Fibroblast of mammary gland (primary cell): ENCODE data around the gene SLC46A2.

Experiments used
- DNase-seq: peaks from one replicate; pipeline ENCODE4 v3.0.0-alpha.2; 2010; ENCODE audit warnings: low read depth
- H3K4me3 ChIP-seq: 2 replicates; pipeline ENCODE4 v1.5.1; 2011; ENCODE audit warnings: low read depth, mild to moderate bottlenecking, low read length, moderate library complexity; ENCODE audit not compliant: control insufficient read depth
- TF ChIP-seq, protein P1 (sequence below): conservative IDR thresholded peaks from 2 replicates; pipeline ENCODE4 v1.5.1; 2011; ENCODE audit warnings: low read depth, low read length, inconsistent platforms; ENCODE audit not compliant: control insufficient read depth, insufficient read depth

Gene SLC46A2

DNA sequence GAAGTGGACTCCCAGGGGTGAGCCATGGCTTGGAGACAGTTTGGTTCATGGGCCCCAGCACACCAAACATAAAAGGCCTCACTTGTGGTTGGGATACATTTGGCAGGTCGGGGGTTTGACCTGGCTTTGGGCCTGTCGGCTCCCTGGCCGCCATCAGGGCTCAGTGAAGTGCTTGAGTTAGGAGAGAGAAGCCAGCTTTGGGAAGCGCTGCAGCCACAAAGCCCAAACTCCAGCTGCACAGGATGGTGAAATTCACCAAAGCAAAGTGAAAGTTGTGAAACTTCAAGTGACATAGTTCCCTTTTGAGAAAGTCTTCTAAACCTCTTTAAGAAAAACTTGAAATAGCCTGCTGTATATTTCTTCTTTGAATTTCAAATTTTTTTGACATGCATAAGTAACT is 27.5 kb downstream of the SLC46A2 start:
- no peak overlapping the region for H3K4me3 ChIP-seq
- TF ChIP-seq, protein P1, sequence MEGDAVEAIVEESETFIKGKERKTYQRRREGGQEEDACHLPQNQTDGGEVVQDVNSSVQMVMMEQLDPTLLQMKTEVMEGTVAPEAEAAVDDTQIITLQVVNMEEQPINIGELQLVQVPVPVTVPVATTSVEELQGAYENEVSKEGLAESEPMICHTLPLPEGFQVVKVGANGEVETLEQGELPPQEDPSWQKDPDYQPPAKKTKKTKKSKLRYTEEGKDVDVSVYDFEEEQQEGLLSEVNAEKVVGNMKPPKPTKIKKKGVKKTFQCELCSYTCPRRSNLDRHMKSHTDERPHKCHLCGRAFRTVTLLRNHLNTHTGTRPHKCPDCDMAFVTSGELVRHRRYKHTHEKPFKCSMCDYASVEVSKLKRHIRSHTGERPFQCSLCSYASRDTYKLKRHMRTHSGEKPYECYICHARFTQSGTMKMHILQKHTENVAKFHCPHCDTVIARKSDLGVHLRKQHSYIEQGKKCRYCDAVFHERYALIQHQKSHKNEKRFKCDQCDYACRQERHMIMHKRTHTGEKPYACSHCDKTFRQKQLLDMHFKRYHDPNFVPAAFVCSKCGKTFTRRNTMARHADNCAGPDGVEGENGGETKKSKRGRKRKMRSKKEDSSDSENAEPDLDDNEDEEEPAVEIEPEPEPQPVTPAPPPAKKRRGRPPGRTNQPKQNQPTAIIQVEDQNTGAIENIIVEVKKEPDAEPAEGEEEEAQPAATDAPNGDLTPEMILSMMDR, result no peak
- DNase-seq, result peak; percentile 51

DNA sequence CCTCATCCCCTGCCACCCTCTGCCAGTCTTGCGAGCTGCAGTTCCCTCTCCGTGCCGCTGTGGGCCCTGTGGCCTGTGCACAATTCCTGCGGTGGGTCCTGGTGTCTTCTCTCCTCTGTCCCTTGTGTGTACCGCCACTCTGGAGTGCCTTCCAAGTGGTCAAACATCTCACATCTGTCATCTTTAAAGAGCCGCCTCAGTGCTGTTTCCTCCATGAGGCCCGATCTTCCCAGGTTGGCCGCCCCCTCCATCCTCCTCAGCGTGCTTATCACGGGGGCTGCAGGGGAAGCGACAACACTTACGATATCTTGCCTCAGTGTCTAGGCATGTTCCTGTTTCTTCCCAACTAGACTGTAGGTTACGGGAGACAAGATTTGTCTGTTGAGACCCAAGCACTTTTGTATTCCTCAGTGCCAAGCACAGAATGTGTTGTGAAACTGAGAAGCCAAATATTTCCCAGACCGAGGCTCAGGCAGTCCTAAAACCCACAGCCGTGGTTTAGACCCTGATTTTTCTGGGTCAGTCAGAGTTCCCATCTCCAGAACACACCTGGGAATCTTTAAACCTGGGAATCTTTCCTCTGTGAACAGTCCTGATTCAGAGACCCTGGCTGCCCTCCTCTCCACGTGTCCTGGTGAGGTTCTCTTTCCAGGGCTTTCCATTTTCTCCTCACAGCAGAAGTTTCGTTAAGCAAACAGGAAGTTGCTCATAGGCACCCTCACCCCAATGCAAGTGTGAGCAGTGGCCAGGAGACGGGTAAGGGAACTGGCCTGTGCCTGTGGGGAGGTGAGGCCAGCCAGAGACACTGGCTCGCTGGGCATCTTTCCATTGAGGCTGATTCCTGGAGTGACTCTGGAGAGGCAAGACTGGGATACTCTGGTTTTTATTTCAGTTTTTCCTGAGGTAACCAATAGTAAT is 28.8 kb downstream of the SLC46A2 start:
- H3K4me3 ChIP-seq, result no peak overlapping the region
- DNase-seq, result peak; percentile 49
- TF ChIP-seq, protein P1, result no peak

DNA sequence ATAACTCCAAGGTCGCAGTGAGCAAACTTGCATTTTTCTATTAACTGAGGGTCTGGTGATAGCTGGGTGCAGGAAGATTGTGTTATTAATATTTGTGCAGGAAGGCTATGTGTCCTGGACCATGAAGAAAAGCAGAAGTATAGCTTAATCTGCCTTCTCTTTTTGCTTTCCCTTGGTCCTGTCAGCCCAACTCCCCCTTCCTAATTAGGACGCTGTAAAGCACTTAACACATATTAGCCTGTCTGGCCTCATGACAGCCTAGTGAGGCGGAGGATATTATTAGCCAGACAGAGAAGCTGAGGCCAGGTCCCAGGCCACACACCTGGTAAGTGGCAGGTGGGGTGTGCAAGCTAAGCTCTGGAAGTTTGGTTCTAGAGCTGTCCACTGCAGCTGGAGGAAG is 29.5 kb downstream of the SLC46A2 start:
- TF ChIP-seq, protein P1, result no peak
- H3K4me3 ChIP-seq, result no peak overlapping the region
- DNase-seq, result no peak

DNA sequence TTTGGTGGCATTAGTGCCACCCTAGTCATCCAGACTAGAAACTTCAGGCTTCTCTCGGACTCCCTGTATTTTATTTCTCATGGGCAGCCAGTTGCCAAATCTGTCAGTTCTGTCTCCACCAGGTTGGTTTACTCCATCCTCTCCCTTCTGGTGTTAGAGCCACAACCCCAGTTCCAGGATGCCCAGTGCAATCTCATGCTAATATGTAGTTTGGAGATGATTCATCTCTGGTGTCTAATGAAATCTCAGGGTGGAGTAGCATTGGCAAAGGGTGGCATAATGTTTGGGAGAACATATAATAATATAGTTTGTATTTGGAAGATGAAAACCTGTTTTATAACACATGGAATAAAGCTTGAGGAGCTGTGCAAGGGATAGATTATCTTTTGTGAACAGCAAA is 30.2 kb downstream of the SLC46A2 start:
- H3K4me3 ChIP-seq, result no peak overlapping the region
- TF ChIP-seq, protein P1, result no peak
- DNase-seq, result no peak

DNA sequence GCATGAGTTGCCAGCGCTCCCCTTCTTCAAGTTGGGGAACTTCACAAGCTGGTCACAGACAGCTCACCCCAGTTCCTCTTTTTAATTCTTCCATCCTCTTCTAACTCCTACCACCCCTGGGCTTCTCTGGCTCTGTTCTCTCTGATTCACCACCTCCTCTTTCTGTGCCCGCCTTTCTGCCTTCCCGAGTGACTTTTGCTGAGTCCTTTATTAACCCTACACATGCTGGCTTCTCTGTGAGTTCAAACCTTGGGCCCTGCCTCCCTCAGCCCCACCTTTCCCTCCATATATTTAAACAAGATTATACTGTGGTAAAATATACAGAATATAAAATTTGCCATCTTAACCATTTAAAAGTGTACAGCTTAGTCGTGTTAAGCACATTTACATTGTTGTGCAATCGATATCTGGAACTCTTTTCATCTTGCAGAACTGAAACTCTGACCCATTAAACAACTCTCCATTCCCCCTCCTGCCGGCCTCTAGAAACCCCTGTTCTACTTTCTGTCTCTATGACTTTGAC is 32.0 kb downstream of the SLC46A2 start:
- DNase-seq, result peak; percentile 37
- TF ChIP-seq, protein P1, result no peak
- H3K4me3 ChIP-seq, result no peak overlapping the region

DNA sequence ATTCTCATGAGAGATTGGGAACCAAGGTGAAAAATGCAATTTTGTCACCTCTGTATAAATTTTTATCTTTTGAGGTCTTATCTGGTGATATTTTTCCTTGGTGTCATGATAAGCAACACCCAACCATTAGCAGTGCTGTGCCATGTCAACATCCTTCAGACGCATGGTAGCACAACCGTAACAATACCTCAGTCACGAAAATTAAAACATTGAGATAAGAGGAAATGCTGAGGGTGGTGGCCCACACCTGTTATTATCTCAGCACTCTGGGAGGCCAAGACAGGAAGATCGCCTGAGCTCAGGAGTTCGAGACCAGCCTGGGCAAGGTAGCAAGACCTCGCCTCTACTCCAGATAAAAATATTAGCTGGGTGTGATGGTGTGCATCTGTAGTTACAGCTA is 32.7 kb downstream of the SLC46A2 start:
- H3K4me3 ChIP-seq, result no peak overlapping the region
- no peak for DNase-seq
- TF ChIP-seq, protein P1, result no peak
